Panc1 (cell line): ENCODE data around the gene SOX4.

Source experiments
- CTCF ChIP-seq: fragments of 450-650 bp; IDR thresholded peaks from 2 replicates; pipeline ENCODE4 v1.5.1; 2017; ENCODE audit warnings: mild to moderate bottlenecking
- POLR2AphosphoS5 ChIP-seq: IDR thresholded peaks from 2 replicates; pipeline ENCODE4 v1.6.1; 2012; ENCODE audit warnings: mild to moderate bottlenecking, low read depth, low read length, moderate library complexity

GRCh38 chr6:21598674-21599023 is 5.1 kb downstream of the SOX4 start:
- TF ChIP-seq CTCF (no peak), POLR2AphosphoS5 (no peak; the same call in 1 of the 2 replicates)
